ENCODE data around the gene ECT2.
A peak's percentile ranks its signal among the peaks of the same experiment; 100 is the strongest.
"Not testable (repeated sequence)": the region's sequence is repeated elsewhere in the genome, so short reads cannot be mapped to it uniquely, and the experiment has no call there.

ECT2 gene

GRCh38 chr3:172750368-172751174 lies at the start of gene ECT2:
Gene ECT2, plus strand, starts transcription at chr3:172750726. Its CDS starts 3,805 bp downstream, at chr3:172754531.
- DNase-seq: peak; percentile 99

GRCh38 chr3:172700936-172701455 lies 49.5 kb upstream of the ECT2 start:
- no peak for DNase-seq

GRCh38 chr3:172701751-172702150 lies 48.8 kb upstream of the ECT2 start:
- DNase-seq: no peak

GRCh38 chr3:172702256-172702655 lies 48.3 kb upstream of the ECT2 start:
- no peak for DNase-seq

GRCh38 chr3:172702731-172703130 lies 47.8 kb upstream of the ECT2 start:
- DNase-seq: not testable (repeated sequence)

- DNase-seq: no peak
Observed at GRCh38 chr3:172704001-172704400, 46.5 kb upstream of the ECT2 start.

- no peak for DNase-seq
Observed at GRCh38 chr3:172705170-172705569, 45.4 kb upstream of the ECT2 start.

GRCh38 chr3:172707030-172707429 lies 43.5 kb upstream of the ECT2 start:
- DNase-seq: no peak

- no peak for DNase-seq
Observed at GRCh38 chr3:172707967-172708366, 42.6 kb upstream of the ECT2 start.

GRCh38 chr3:172708921-172709773 lies 41.4 kb upstream of the ECT2 start:
- no peak for DNase-seq

- DNase-seq: no peak
Observed at GRCh38 chr3:172709774-172710663, 40.5 kb upstream of the ECT2 start.

- peak; percentile 85 for DNase-seq
Observed at GRCh38 chr3:172710664-172711453, 39.7 kb upstream of the ECT2 start, which contains the start of gene NCEH1. Gene NCEH1, minus strand, starts transcription at chr3:172711067. Its CDS starts 83 bp downstream, at chr3:172710984.

GRCh38 chr3:172711454-172711795 lies 39.1 kb upstream of the ECT2 start:
- DNase-seq: no peak

GRCh38 chr3:172713316-172713715 lies 37.2 kb upstream of the ECT2 start:
- no peak for DNase-seq

GRCh38 chr3:172716476-172716875 lies 34.0 kb upstream of the ECT2 start:
- no peak for DNase-seq

- DNase-seq: no peak
Observed at GRCh38 chr3:172717493-172718088, 32.9 kb upstream of the ECT2 start.

GRCh38 chr3:172722536-172723040 lies 27.9 kb upstream of the ECT2 start:
- DNase-seq: not testable (repeated sequence)

- no peak for DNase-seq
Observed at GRCh38 chr3:172726380-172726779, 24.1 kb upstream of the ECT2 start.

GRCh38 chr3:172735014-172735413 lies 15.5 kb upstream of the ECT2 start:
- DNase-seq: no peak

- no peak for DNase-seq
Observed at GRCh38 chr3:172739462-172739861, 11.1 kb upstream of the ECT2 start.

GRCh38 chr3:172746475-172746874 lies 4.1 kb upstream of the ECT2 start:
- no peak for DNase-seq
